T-helper 9 cell (primary cell): ENCODE results near the gene AKAIN1.

Experiments used
- DNase-seq: peaks from one replicate; pipeline ENCODE4 v3.0.0-alpha.2; 2020

Gene AKAIN1

GRCh38 chr18:5159080-5159479, 38.0 kb downstream of the AKAIN1 start:
- DNase-seq: no peak

GRCh38 chr18:5158587-5158986, 38.5 kb downstream of the AKAIN1 start:
- no peak for DNase-seq

GRCh38 chr18:5158172-5158571, 38.9 kb downstream of the AKAIN1 start:
- DNase-seq: no peak

- no peak for DNase-seq
Measured at GRCh38 chr18:5155907-5156287, 41.2 kb downstream of the AKAIN1 start.

GRCh38 chr18:5155218-5155906, 41.7 kb downstream of the AKAIN1 start:
- DNase-seq: no peak

GRCh38 chr18:5152343-5153020, 44.6 kb downstream of the AKAIN1 start:
- no peak for DNase-seq

GRCh38 chr18:5150894-5151293, 46.2 kb downstream of the AKAIN1 start:
- DNase-seq: no peak

- no peak for DNase-seq
Measured at GRCh38 chr18:5146093-5146492, 51.0 kb downstream of the AKAIN1 start.

GRCh38 chr18:5145168-5145825, 51.8 kb downstream of the AKAIN1 start:
- no peak for DNase-seq

GRCh38 chr18:5144629-5145028, 52.4 kb downstream of the AKAIN1 start:
- DNase-seq: no peak

- no peak for DNase-seq
Measured at GRCh38 chr18:5142859-5143258, 54.2 kb downstream of the AKAIN1 start.

- no peak for DNase-seq
Measured at GRCh38 chr18:5142131-5142530, 54.9 kb downstream of the AKAIN1 start.

- no peak for DNase-seq
Measured at GRCh38 chr18:5137261-5137660, 59.8 kb downstream of the AKAIN1 start.

GRCh38 chr18:5132987-5133386, 64.1 kb downstream of the AKAIN1 start:
- DNase-seq: no peak

- no peak for DNase-seq
Measured at GRCh38 chr18:5122272-5122671, 74.8 kb downstream of the AKAIN1 start.

- no peak for DNase-seq
Measured at GRCh38 chr18:5110266-5110665, 86.8 kb downstream of the AKAIN1 start.

GRCh38 chr18:5107988-5108387, 89.1 kb downstream of the AKAIN1 start:
- no peak for DNase-seq

GRCh38 chr18:5106730-5107129, 90.3 kb downstream of the AKAIN1 start:
- DNase-seq: no peak

GRCh38 chr18:5104246-5104645, 92.8 kb downstream of the AKAIN1 start:
- no peak for DNase-seq

- DNase-seq: no peak
Measured at GRCh38 chr18:5103693-5104092, 93.4 kb downstream of the AKAIN1 start.

GRCh38 chr18:5103286-5103685, 93.8 kb downstream of the AKAIN1 start:
- DNase-seq: no peak

GRCh38 chr18:5097116-5097703, 99.8 kb downstream of the AKAIN1 start:
- no peak for DNase-seq

- no peak for DNase-seq
Measured at GRCh38 chr18:5095239-5095638, 101.8 kb downstream of the AKAIN1 start.

GRCh38 chr18:5093902-5094301, 103.2 kb downstream of the AKAIN1 start:
- DNase-seq: no peak
